Neural progenitor cell (in vitro differentiated cells): ENCODE data around the gene PSD4. TPM values are rescaled to one million over a fixed set of nuclear protein-coding genes. Genes with fewer than 3 reads are reported as not detected.

ENCODE experiments used
- DNase-seq: peaks from one replicate; pipeline ENCODE4 v3.0.0-alpha.2; 2016; ENCODE audit warnings: low spot score
- H2AFZ ChIP-seq: fragments of 200-600 bp; sonication (generic); replicated peaks from 2 replicates; pipeline ENCODE4 v1.6.1; 2016; ENCODE audit warnings: antibody characterized with exemption
- H3F3A ChIP-seq: fragments of 200-600 bp; sonication (generic); 2 replicates; pipeline ENCODE4 v1.6.1; 2016; ENCODE audit warnings: antibody characterized with exemption, low read depth
- H3K27ac ChIP-seq: fragments of 200-600 bp; sonication (generic); 2 replicates; pipeline ENCODE4 v1.5.1; 2016; ENCODE audit warnings: mild to moderate bottlenecking
- H3K27me3 ChIP-seq: fragments of 200-600 bp; sonication (generic); 2 replicates; pipeline ENCODE4 v1.6.1; 2016; ENCODE audit warnings: mild to moderate bottlenecking, moderate library complexity
- H3K36me3 ChIP-seq: fragments of 200-600 bp; sonication (generic); 2 replicates; pipeline ENCODE4 v1.5.1; 2016
- H3K4me1 ChIP-seq: fragments of 200-600 bp; sonication (generic); 2 replicates; pipeline ENCODE4 v1.6.1; 2016; ENCODE audit warnings: mixed run types
- H3K4me2 ChIP-seq: fragments of 200-600 bp; sonication (generic); 2 replicates; pipeline ENCODE4 v1.6.1; 2016
- H3K4me3 ChIP-seq: fragments of 200-600 bp; sonication (generic); 2 replicates; pipeline ENCODE4 v1.5.1; 2016
- H3K79me2 ChIP-seq: fragments of 200-600 bp; sonication (generic); 2 replicates; pipeline ENCODE4 v1.6.1; 2016; ENCODE audit warnings: low read depth
- H3K9ac ChIP-seq: fragments of 200-600 bp; sonication (generic); 2 replicates; pipeline ENCODE4 v1.6.1; 2016
- H3K9me3 ChIP-seq: fragments of 200-600 bp; sonication (generic); 2 replicates; pipeline ENCODE4 v1.5.1; 2016; ENCODE audit warnings: low read depth
- H4K20me1 ChIP-seq: fragments of 200-600 bp; sonication (generic); 2 replicates; pipeline ENCODE4 v1.6.1; 2016; ENCODE audit warnings: low read depth
- H3K27ac Mint-ChIP-seq: 3 replicates; pipeline ENCODE4 v1.8.0; 2021; ENCODE audit warnings: mixed read lengths
- H3K27me3 Mint-ChIP-seq: 2 replicates; pipeline ENCODE4 v1.8.0; 2022; ENCODE audit warnings: low read depth, mild to moderate bottlenecking, inconsistent platforms, moderate library complexity, mixed read lengths; ENCODE audit not compliant: insufficient read depth
- H3K36me3 Mint-ChIP-seq: 3 replicates; pipeline ENCODE4 v1.8.0; 2021; ENCODE audit warnings: mixed read lengths
- H3K4me1 Mint-ChIP-seq: 3 replicates; pipeline ENCODE4 v1.8.0; 2021; ENCODE audit warnings: mixed read lengths
- H3K4me3 Mint-ChIP-seq: 3 replicates; pipeline ENCODE4 v1.8.0; 2021; ENCODE audit warnings: mild to moderate bottlenecking, moderate library complexity, mixed read lengths
- H3K9me3 Mint-ChIP-seq: 3 replicates; pipeline ENCODE4 v1.8.0; 2020; ENCODE audit warnings: mixed read lengths
- EZH2 ChIP-seq: fragments of 200-600 bp; sonication (generic); IDR thresholded peaks from 2 replicates; pipeline ENCODE4 v1.6.1; 2017; ENCODE audit warnings: antibody characterized with exemption, mild to moderate bottlenecking, moderate library complexity
- EZH2phosphoT487 ChIP-seq: fragments of 200-600 bp; sonication (generic); IDR thresholded peaks from 2 replicates; pipeline ENCODE4 v1.6.1; 2017; ENCODE audit warnings: antibody characterized with exemption
- total RNA-seq: library from RNA; depleted of rRNA; stranded (reverse); fragments of >200 nt; gene quantifications from 2 replicates; pipeline ENCODE4 v1.2.3, GENCODE V29; 2015; ENCODE audit warnings: low replicate concordance
- TF ChIP-seq, protein P1 (sequence below): fragments of 200-600 bp; sonication (generic); IDR thresholded peaks from 2 replicates; pipeline ENCODE4 v1.5.1; 2017; ENCODE audit warnings: antibody characterized with exemption, mild to moderate bottlenecking

The PSD4 gene
- total RNA-seq, 1 donor from 2014 or later, result 0.02 TPM

- H3K4me3 ChIP-seq, result no peak overlapping the region
- Mint-ChIP-seq H3K27me3 (peaks cover 17% of the 10 kb centered on the region), H3K36me3 (peaks cover 13% of the 10 kb centered on the region), H3K27ac (no peak overlapping the region), H3K4me3 (no peak overlapping the region), H3K9me3 (peaks cover 10% of the 10 kb centered on the region), H3K4me1 (peaks cover 24% of the 10 kb centered on the region)
- H3K9ac ChIP-seq, result no peak overlapping the region
- TF ChIP-seq EZH2, result no peak
- TF ChIP-seq EZH2phosphoT487, result no peak
- TF ChIP-seq, protein P1, sequence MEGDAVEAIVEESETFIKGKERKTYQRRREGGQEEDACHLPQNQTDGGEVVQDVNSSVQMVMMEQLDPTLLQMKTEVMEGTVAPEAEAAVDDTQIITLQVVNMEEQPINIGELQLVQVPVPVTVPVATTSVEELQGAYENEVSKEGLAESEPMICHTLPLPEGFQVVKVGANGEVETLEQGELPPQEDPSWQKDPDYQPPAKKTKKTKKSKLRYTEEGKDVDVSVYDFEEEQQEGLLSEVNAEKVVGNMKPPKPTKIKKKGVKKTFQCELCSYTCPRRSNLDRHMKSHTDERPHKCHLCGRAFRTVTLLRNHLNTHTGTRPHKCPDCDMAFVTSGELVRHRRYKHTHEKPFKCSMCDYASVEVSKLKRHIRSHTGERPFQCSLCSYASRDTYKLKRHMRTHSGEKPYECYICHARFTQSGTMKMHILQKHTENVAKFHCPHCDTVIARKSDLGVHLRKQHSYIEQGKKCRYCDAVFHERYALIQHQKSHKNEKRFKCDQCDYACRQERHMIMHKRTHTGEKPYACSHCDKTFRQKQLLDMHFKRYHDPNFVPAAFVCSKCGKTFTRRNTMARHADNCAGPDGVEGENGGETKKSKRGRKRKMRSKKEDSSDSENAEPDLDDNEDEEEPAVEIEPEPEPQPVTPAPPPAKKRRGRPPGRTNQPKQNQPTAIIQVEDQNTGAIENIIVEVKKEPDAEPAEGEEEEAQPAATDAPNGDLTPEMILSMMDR, result no peak
- no peaks in the 10 kb centered on the region for H3F3A ChIP-seq
- H3K4me2 ChIP-seq, result no peak overlapping the region
- no peaks in the 10 kb centered on the region for H3K79me2 ChIP-seq
- DNase-seq, result no peak
- H3K27ac ChIP-seq, result no peak overlapping the region
- peaks cover 12% of the 10 kb centered on the region for H3K4me1 ChIP-seq
- no peaks in the 10 kb centered on the region for H3K36me3 ChIP-seq
- H3K27me3 ChIP-seq, result no peaks in the 10 kb centered on the region
- H2AFZ ChIP-seq, result no peak overlapping the region
- H3K9me3 ChIP-seq, result no peaks in the 10 kb centered on the region
- no peaks in the 10 kb centered on the region for H4K20me1 ChIP-seq
Observed at GRCh38 chr2:113240150-113240914, 66.6 kb downstream of the PSD4 start.

DNA sequence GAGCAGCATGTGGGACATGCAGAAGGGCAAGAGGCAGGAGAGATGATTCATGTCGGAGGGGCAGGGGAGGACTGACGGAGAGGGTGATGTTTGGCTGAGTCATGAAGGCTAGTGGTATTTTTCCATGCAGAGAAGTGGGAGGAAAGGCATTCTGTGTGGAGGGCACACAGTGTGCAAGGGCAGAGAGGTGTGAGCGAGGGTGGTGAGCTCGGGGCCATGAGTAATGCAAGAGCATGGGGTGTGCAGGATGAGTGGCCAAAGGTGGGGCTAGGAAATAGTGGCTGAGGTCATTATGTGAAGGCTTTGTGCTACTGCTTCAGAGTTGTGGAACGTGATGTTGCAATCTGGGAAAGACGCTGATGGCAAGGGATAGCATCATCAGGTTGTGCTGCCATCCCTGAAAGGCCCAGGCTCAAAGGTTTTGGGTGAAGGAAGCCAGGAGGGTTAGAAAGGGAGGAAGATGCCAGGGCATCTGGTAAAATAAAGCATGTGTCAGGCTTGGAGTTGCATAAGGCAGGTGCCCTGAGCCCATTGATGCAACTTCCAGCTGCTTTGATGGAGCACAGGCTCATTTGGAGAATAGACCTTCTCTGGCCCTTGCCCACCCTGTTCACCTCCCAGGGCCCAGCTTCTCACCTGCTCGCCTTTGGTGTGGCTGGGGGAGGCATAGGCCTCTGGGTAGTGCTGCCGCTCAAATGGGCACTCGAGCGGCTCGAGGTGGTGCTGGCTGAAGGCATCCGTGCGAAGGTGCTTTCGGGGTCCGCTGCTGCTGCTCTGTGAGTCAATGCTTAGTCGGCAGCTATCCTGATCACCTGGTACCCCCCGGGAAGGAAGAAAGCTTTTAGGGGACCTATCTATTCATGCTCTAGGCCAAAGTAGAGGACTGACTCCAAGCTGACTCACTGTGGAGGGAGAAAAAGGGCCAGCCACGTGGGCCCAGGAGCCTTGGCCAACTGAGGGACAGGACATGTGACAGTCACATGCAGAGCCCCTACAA lies 67.4 kb downstream of the PSD4 start:
- Histone ChIP-seq H3K4me2 (no peak overlapping the region), H3K79me2 (no peaks in the 10 kb centered on the region), H2AFZ (no peak overlapping the region), H3K9me3 (no peaks in the 10 kb centered on the region), H4K20me1 (no peaks in the 10 kb centered on the region), H3K36me3 (no peaks in the 10 kb centered on the region), H3K27ac (no peak overlapping the region), H3K4me1 (peaks cover 16% of the 10 kb centered on the region), H3K27me3 (no peaks in the 10 kb centered on the region), H3K4me3 (no peak overlapping the region), H3F3A (no peaks in the 10 kb centered on the region), H3K9ac (no peak overlapping the region)
- peaks cover 14% of the 10 kb centered on the region for H3K36me3 Mint-ChIP-seq
- H3K4me3 Mint-ChIP-seq, result no peak overlapping the region
- TF ChIP-seq, protein P1, result no peak
- H3K27ac Mint-ChIP-seq, result peak overlapping the region; percentile 73
- DNase-seq, result no peak
- peaks cover 31% of the 10 kb centered on the region for H3K4me1 Mint-ChIP-seq
- H3K9me3 Mint-ChIP-seq, result peaks cover 9% of the 10 kb centered on the region
- peaks cover 20% of the 10 kb centered on the region for H3K27me3 Mint-ChIP-seq

GRCh38 chr2:113242327-113242726 lies 68.6 kb downstream of the PSD4 start:
- H3K9me3 Mint-ChIP-seq, result peaks cover 3% of the 10 kb centered on the region

More at GRCh38 chr2:113242327-113242726, 68.6 kb downstream of the PSD4 start:
- H3K27me3 Mint-ChIP-seq, result peaks cover 20% of the 10 kb centered on the region
- H3K4me3 Mint-ChIP-seq, result no peak overlapping the region
- H3K36me3 Mint-ChIP-seq, result peaks cover 11% of the 10 kb centered on the region
- H3K27ac Mint-ChIP-seq, result peak overlapping the region; percentile 69
- no peaks in the 10 kb centered on the region for H3K27me3 ChIP-seq
- no peak overlapping the region for H3K4me3 ChIP-seq
- H3K4me1 Mint-ChIP-seq, result peaks cover 36% of the 10 kb centered on the region
- H3K9ac ChIP-seq, result no peak overlapping the region
- H2AFZ ChIP-seq, result no peak overlapping the region
- H3K79me2 ChIP-seq, result no peaks in the 10 kb centered on the region
- H3K27ac ChIP-seq, result no peak overlapping the region
- H3K4me2 ChIP-seq, result no peak overlapping the region
- H3K36me3 ChIP-seq, result no peaks in the 10 kb centered on the region
- DNase-seq, result no peak
- H3F3A ChIP-seq, result no peaks in the 10 kb centered on the region
- TF ChIP-seq EZH2phosphoT487 (no peak), EZH2 (no peak)
- TF ChIP-seq, protein P1, result no peak
- H3K9me3 ChIP-seq, result no peaks in the 10 kb centered on the region
- H3K4me1 ChIP-seq, result peaks cover 16% of the 10 kb centered on the region
- H4K20me1 ChIP-seq, result no peaks in the 10 kb centered on the region
